IPS-20b (cell line): ENCODE data around the gene EDN2.

ENCODE experiments used
- H3K27ac ChIP-seq: one replicate; pipeline ENCODE4 v1.5.1; 2013; ENCODE audit warnings: low read length
- H3K27me3 ChIP-seq: 2 replicates; pipeline ENCODE4 v1.6.1; 2013; ENCODE audit warnings: mild to moderate bottlenecking, low read length, inconsistent platforms; ENCODE audit not compliant: insufficient read depth
- H3K36me3 ChIP-seq: 2 replicates; pipeline ENCODE4 v1.6.1; 2013; ENCODE audit warnings: low read depth, mild to moderate bottlenecking, inconsistent platforms, low read length, moderate library complexity; ENCODE audit not compliant: insufficient read depth
- H3K4me1 ChIP-seq: 2 replicates; pipeline ENCODE4 v1.6.1; 2013; ENCODE audit warnings: mild to moderate bottlenecking, control low read depth, inconsistent platforms, low read length, moderate library complexity; ENCODE audit not compliant: insufficient read depth
- H3K4me3 ChIP-seq: 2 replicates; pipeline ENCODE4 v1.5.1; 2013; ENCODE audit warnings: mild to moderate bottlenecking, low read length, inconsistent platforms
- H3K9ac ChIP-seq: 2 replicates; pipeline ENCODE4 v1.6.1; 2013; ENCODE audit warnings: low read depth, mild to moderate bottlenecking, inconsistent platforms, low read length, moderate library complexity
- H3K9me3 ChIP-seq: 2 replicates; pipeline ENCODE4 v1.6.1; 2013; ENCODE audit warnings: mild to moderate bottlenecking, low read depth, low read length, inconsistent platforms; ENCODE audit not compliant: insufficient read depth

The EDN2 gene

GRCh38 chr1:41515778-41516167, 31.3 kb upstream of the EDN2 start:
- H3K9ac ChIP-seq = no peak overlapping the region
- H3K27me3 ChIP-seq = peaks cover 15% of the 10 kb centered on the region
- no peaks in the 10 kb centered on the region for H3K9me3 ChIP-seq
- H3K4me3 ChIP-seq = no peak overlapping the region; the same call in 1 of the 2 replicates
- peaks cover 6% of the 10 kb centered on the region for H3K4me1 ChIP-seq
- H3K36me3 ChIP-seq = no peaks in the 10 kb centered on the region
- H3K27ac ChIP-seq = no peak overlapping the region

- no peaks in the 10 kb centered on the region for H3K9me3 ChIP-seq
- H3K36me3 ChIP-seq = no peaks in the 10 kb centered on the region
- H3K9ac ChIP-seq = no peak overlapping the region
- no peak overlapping the region for H3K27ac ChIP-seq
- H3K4me1 ChIP-seq = peaks cover 6% of the 10 kb centered on the region
- H3K27me3 ChIP-seq = peaks cover 15% of the 10 kb centered on the region
- no peak overlapping the region for H3K4me3 ChIP-seq
These were observed 30.7 kb upstream of the EDN2 start for GRCh38 chr1:41515131-41515678.

- peaks cover 15% of the 10 kb centered on the region for H3K27me3 ChIP-seq
- no peak overlapping the region for H3K4me3 ChIP-seq
- H3K36me3 ChIP-seq = no peaks in the 10 kb centered on the region
- no peak overlapping the region for H3K9ac ChIP-seq
- peaks cover 6% of the 10 kb centered on the region for H3K4me1 ChIP-seq
- H3K27ac ChIP-seq = no peak overlapping the region
- H3K9me3 ChIP-seq = no peaks in the 10 kb centered on the region
These were observed 29.9 kb upstream of the EDN2 start for GRCh38 chr1:41514381-41514780.

- Histone ChIP-seq H3K9ac (no peak overlapping the region), H3K27me3 (peaks cover 15% of the 10 kb centered on the region), H3K27ac (no peak overlapping the region), H3K9me3 (no peaks in the 10 kb centered on the region), H3K4me1 (peaks cover 6% of the 10 kb centered on the region), H3K4me3 (no peak overlapping the region), H3K36me3 (no peaks in the 10 kb centered on the region)
These were observed 28.9 kb upstream of the EDN2 start for GRCh38 chr1:41513383-41513735.

- Histone ChIP-seq H3K27me3 (peaks cover 15% of the 10 kb centered on the region), H3K4me3 (no peak overlapping the region), H3K9me3 (no peaks in the 10 kb centered on the region), H3K9ac (no peak overlapping the region), H3K4me1 (peaks cover 6% of the 10 kb centered on the region), H3K27ac (no peak overlapping the region), H3K36me3 (no peaks in the 10 kb centered on the region)
These were observed 28.4 kb upstream of the EDN2 start for GRCh38 chr1:41512701-41513382.

- H3K4me3 ChIP-seq = no peak overlapping the region
- no peak overlapping the region for H3K27ac ChIP-seq
- peaks cover under 1% of the 10 kb centered on the region; the same call in 1 of the 2 replicates for H3K27me3 ChIP-seq
- H3K9me3 ChIP-seq = no peaks in the 10 kb centered on the region
- H3K36me3 ChIP-seq = no peaks in the 10 kb centered on the region
- peaks cover 6% of the 10 kb centered on the region for H3K4me1 ChIP-seq
- H3K9ac ChIP-seq = no peak overlapping the region
These were observed 26.7 kb upstream of the EDN2 start for GRCh38 chr1:41511239-41511540.

GRCh38 chr1:41510531-41511238, 26.2 kb upstream of the EDN2 start:
- H3K27ac ChIP-seq = no peak overlapping the region
- H3K4me3 ChIP-seq = no peak overlapping the region
- no peaks in the 10 kb centered on the region for H3K36me3 ChIP-seq
- H3K9me3 ChIP-seq = no peaks in the 10 kb centered on the region
- peaks cover 4% of the 10 kb centered on the region for H3K4me1 ChIP-seq
- no peaks in the 10 kb centered on the region for H3K27me3 ChIP-seq
- no peak overlapping the region for H3K9ac ChIP-seq

- Histone ChIP-seq H3K4me1 (no peaks in the 10 kb centered on the region), H3K4me3 (no peak overlapping the region), H3K9me3 (no peaks in the 10 kb centered on the region), H3K27me3 (no peaks in the 10 kb centered on the region), H3K9ac (no peak overlapping the region), H3K27ac (no peak overlapping the region), H3K36me3 (no peaks in the 10 kb centered on the region)
These were observed 24.8 kb upstream of the EDN2 start for GRCh38 chr1:41509270-41509671.

- H3K9me3 ChIP-seq = no peaks in the 10 kb centered on the region
- no peaks in the 10 kb centered on the region for H3K27me3 ChIP-seq
- no peak overlapping the region for H3K9ac ChIP-seq
- H3K27ac ChIP-seq = no peak overlapping the region
- no peak overlapping the region for H3K4me3 ChIP-seq
- no peaks in the 10 kb centered on the region for H3K4me1 ChIP-seq
- no peaks in the 10 kb centered on the region for H3K36me3 ChIP-seq
These were observed 23.8 kb upstream of the EDN2 start for GRCh38 chr1:41508290-41508689.

- Histone ChIP-seq H3K4me3 (no peak overlapping the region), H3K9ac (no peak overlapping the region), H3K36me3 (no peaks in the 10 kb centered on the region), H3K9me3 (no peaks in the 10 kb centered on the region), H3K27me3 (no peaks in the 10 kb centered on the region), H3K27ac (no peak overlapping the region), H3K4me1 (no peaks in the 10 kb centered on the region)
These were observed 23.4 kb upstream of the EDN2 start for GRCh38 chr1:41507836-41508235.

- Histone ChIP-seq H3K27ac (no peak overlapping the region), H3K4me1 (no peaks in the 10 kb centered on the region), H3K36me3 (no peaks in the 10 kb centered on the region)
These were observed 22.7 kb upstream of the EDN2 start for GRCh38 chr1:41507110-41507720.

More at GRCh38 chr1:41507110-41507720, 22.7 kb upstream of the EDN2 start:
- Histone ChIP-seq H3K27me3 (no peaks in the 10 kb centered on the region), H3K9me3 (no peaks in the 10 kb centered on the region), H3K4me3 (no peak overlapping the region), H3K9ac (no peak overlapping the region)
